Esophagus muscularis mucosa (tissue), 4 donors: ENCODE results near the gene PTGFRN.
A peak's percentile ranks its signal among the peaks of the same experiment; 100 is the strongest.

Source experiments
- CTCF ChIP-seq, 3 experiments: fragments of 200-600 bp in 2 of 3; fragments of 450-650 bp in 1 of 3; sonication (generic) in 2 of 3; IDR thresholded peaks; one replicate each; pipeline ENCODE4 v1.5.1; 2017 to 2019; ENCODE audit warnings: antibody characterized with exemption in 3 of 3, mild to moderate bottlenecking in 2 of 3, moderate library complexity in 1 of 3
- EP300 ChIP-seq: sonication (generic); formaldehyde crosslinking; IDR thresholded peaks from one replicate; pipeline ENCODE4 v1.6.1; 2017; ENCODE audit warnings: antibody characterized with exemption
- POLR2A ChIP-seq: fragments of 450-650 bp; IDR thresholded peaks from one replicate; pipeline ENCODE4 v1.6.1; 2017; ENCODE audit warnings: antibody characterized with exemption, moderate library complexity, mild to moderate bottlenecking, low read depth
- POLR2AphosphoS5 ChIP-seq, 2 donors: sonication (generic); formaldehyde crosslinking; IDR thresholded peaks; one replicate each; pipeline ENCODE4 v1.6.1; 2017; ENCODE audit warnings: antibody characterized with exemption in 2 of 2

DNA sequence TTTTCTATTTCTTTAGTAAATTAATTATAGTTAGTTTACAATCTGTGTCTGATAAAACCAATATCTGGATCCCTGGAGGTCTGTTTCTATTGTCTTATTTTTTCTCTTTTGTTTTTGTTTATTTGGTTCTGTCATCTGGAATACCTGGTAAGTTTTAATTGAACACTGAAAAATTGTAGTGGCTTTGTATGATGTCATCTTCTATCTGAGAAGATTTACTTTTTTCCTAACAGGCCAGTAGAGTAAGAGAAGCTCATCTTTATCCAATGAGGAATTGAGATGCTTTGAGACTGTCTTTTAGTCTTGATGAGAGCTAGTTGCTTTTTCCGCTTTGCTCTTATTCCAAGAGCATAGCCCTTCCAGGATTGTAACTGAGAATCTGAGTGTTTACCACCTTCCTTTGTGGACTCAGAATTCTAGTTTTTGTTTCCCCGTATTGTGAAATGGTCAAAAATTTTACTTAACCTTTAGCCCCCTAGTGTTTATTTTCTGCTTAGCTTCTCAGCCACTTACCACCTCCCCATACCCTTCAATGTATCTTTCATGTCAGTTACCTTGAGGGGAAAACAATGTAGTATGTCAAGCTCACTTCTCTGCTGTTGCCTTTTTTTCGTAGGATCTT, 25.0 kb downstream of the PTGFRN start:
- TF ChIP-seq POLR2AphosphoS5 (IDR thresholded peaks at IDR 0.05): no peak
- peak in 1 of 3 experiments; percentile 12 for TF ChIP-seq CTCF (IDR thresholded peaks at IDR 0.05)
- TF ChIP-seq POLR2A: no peak
- TF ChIP-seq EP300: no peak
